ENCODE data around the gene KIAA1671.

The KIAA1671 gene

DNA sequence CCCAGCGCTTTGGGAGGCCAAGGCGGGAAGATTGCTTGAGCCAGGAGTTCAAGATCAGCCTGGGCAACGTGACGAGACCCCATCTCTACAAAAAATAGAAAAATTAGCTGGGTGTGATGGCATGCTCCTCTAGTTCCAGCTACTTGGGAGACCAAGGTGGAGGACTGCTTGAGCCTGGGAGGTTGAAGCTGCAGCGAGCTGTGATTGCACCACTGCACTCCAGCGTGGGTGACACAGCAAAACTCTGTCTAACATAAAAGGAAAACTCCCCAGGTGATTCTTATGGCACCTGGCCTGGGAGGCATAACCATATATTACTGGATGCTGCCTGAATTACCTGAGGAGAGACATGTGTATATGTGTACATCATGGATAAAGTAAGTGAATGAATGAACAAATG is 29.1 kb downstream of the KIAA1671 start:
- DNase-seq (ENCODE audit: low read depth): no peak

DNA sequence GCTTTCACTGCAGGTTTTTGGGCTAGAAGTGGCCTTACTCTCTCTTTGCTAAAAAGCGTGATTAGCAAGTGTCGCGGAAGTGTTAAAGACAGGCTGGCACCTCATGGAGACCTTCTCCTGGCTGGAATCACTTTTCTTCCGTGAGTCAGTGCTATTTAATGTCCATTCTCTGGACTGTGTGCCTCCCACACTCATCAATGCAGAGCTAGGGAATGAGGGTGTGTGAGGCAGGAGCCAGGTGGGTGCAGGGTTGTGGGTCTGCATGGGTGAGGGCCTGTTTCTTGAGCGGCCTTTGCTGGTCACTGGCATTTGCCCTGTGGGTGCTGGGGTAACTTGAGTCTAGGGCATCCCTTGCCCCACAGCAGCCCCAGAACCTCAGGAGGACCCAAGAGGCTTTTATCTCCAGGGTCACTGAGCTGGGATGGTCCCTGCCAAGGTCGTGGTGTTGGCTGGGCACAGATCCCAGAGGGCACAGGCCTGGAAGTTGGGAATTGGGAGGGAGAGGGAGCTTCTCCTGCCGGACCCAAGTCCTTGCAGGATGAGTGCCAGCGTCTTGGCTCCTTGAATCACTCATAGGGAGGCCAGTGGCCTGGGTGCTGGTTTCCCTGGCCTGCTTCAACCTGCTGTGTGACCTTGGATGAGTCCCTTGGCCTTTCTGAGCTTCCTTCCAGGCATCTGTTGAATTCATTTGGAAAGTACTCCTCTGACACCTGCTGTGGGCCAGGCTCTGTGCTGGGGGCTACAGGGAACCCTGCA is 30.0 kb downstream of the KIAA1671 start:
- no peak for DNase-seq (ENCODE audit: low read depth)

DNA sequence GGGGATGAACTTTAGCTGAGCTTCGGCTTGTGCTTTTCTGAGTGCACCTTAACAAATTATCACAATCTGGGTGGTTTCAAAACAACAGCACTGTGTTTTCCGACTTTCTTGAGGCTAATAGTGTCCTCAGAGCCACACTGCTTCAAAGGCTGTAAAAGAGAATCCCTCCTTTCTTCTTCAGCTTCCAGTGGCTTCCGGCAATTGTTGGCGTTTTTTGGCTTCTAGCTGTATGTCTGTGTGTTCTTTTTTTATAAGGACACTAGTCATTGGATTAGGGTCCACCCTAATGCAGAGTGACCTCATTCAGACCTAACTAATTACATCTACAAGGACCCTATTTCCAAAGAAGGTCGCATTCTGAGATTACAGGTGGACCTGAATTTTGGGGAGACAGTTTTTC is 30.6 kb downstream of the KIAA1671 start:
- no peak for DNase-seq (ENCODE audit: low read depth)

DNA sequence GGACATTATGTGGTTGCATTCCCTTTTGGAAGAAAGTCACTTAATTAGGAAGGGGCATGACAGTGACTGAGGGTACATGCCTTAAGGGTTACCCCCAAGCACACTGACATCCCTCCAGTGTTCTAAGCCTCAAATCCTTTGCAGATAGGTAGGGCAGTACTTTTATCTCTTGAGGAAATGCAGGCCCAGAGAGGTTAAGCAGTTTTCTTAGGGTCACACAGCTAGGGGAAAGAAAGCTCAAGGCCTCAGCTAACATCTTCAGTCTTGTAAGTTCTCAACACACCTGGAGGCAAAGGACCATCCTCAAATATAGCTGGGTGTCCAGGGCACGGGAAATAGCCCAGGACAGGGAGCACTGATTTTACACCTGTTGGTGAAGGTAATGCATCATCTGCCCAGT is 31.6 kb downstream of the KIAA1671 start:
- DNase-seq (ENCODE audit: low read depth): no peak

DNA sequence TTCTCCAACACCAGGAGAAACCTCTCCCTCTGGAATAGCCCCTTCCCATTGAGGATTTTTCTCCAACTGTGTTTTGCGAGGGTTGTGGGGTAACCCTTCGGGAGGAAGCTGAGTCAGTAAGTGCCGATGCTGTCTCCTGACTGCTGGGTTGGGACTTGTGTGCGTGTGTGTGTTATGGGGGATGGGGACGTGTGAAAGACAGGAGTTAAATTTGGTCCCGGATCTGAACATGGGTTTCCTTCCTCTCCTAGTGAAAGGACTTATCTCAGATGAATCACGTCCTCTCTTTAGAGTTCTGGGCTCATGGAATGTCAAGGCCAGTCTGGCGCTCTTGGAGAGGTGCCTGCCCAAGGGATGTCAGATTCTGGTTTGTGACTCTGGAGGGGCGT is 33.3 kb downstream of the KIAA1671 start:
- no peak for DNase-seq (ENCODE audit: low read depth)

DNA sequence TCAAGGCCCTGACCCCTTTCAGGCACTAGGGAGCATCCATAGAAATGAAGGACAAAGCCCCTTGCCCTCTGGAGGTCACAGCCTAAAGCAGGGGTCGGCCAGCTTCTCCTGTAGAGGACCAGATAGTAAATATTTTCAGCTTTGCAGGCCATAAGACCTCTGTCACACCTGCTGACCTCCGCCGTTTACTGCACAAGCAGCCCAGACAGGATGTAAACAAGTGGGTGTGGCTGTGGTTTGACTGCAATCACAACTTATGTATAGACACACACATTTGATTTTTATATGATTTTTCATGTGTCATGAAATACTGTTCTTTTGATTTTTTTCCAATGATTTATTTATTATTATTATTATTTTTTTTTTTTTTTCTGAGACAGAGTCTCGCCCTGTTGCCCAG is 34.3 kb downstream of the KIAA1671 start:
- DNase-seq (ENCODE audit: low read depth): no peak

DNA sequence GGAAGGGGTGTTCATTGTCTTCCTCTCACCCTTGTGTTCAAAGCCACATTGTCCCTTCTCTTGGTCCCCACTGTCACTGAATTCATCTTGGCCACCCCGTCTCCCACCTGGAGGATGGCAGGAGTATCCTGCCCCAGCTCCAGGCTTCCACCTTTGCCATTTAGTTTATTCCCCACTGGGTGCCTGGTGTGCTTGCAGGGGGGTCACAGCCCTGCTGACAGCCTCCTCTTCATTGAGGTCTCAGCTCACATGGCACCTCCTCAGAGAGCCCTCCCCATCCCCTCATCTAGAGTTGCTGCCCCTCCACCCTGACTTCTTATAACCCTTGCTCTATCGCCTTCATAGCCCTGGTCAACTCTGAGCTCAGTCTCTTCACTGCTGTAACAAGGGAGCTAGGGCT is 36.6 kb downstream of the KIAA1671 start:
- no peak for DNase-seq (ENCODE audit: low read depth)

DNA sequence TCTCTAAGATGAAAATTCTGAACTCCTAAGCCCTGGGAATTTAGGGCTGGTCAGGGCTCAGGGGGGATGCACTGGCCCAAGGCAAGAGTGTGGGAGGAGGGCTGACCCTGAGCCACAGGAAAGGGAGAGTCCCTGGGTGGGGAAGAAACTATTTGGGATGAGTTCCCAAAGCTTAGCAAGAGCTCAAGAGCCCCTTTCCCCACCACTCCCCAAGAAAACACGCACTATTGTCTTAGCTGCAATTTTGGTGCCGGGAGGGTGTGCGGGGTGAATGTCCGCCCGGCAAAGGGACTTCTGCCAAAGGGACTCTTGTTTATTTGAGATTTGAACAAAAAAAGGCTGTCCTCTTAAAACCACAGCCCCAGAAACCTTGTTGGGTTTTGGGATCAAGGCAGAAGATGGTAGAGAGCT is 37.0 kb downstream of the KIAA1671 start:
- DNase-seq (ENCODE audit: low read depth): no peak

DNA sequence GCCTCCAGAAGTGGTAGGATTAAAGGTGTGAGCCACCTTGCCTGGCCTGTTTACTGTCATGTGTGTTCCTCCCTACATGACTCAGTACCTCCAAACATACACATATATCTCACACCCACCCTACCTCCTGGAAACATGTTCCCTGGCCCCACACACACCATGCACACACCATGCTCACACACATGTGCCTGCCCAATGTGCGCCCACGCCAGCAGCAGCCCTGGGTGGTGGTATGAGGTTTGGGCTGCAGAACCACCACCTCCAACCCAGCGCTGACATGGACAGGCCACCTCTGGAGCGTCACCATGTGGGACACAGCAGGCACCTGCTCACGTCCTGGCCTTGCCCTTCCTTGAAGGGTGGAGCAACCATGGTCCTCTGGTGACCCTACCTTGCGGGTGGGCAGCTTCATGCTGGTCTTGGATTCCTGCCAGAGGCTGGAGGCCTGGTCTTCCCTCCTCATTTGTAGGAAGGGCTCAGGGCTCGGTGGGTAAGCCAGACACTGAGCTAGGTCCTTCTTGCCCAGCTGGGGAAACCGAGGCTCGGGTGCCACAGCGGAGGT is 37.9 kb downstream of the KIAA1671 start:
- no peak for DNase-seq (ENCODE audit: low read depth)

DNA sequence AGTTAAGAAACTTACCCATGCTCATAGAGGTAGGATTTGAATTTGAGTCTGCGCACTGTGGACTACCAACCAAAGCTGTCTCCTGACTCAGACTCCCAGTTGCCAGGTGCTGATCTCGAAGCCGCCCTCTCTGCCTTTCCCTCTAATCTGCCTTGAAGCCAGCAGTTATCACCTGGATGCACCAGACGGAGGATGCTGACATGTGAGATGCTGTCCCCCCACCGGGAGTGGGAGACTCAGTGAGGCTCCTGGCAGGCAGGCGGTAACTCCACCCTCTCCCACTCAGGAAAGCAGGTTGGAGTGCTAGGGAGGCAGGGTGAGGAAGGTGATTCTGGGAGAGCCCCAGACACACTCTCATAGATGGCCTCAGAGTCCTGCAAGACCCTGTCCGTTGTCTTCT is 40.4 kb downstream of the KIAA1671 start:
- no peak for DNase-seq (ENCODE audit: low read depth)

DNA sequence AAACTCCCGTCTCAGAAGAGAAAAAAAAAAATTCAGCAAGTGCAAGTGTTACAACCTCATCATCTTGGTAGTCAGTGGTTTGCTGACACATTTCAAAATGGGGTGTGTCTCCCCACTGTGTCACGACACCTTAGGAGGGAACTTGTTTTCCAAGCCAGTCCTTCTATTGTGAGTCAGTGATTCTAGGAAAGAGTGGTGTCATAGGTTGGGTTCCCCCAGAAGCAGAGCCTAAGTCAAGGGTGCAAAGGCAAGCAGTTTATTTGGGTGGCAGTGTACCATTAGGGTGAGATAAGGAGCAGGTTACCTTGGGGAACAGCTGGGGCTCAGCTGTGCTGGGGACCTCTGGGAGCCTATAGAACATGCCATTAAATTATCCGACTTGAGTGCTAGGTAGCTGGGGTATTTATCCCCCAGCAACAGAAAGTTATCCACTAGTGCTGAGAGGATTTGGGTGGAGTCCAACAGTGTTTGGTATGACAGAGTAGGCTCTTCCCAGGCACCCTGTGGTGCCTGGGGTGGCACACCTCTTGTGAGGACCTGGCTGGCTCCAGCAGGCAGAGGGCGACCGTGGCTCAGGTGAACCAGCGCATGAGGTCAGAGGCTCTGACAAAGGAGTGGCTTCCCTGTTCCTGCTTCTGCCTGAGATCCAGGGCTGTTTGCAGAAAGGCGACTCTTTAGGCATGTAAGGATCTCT is 41.7 kb downstream of the KIAA1671 start:
- no peak for DNase-seq (ENCODE audit: low read depth)

DNA sequence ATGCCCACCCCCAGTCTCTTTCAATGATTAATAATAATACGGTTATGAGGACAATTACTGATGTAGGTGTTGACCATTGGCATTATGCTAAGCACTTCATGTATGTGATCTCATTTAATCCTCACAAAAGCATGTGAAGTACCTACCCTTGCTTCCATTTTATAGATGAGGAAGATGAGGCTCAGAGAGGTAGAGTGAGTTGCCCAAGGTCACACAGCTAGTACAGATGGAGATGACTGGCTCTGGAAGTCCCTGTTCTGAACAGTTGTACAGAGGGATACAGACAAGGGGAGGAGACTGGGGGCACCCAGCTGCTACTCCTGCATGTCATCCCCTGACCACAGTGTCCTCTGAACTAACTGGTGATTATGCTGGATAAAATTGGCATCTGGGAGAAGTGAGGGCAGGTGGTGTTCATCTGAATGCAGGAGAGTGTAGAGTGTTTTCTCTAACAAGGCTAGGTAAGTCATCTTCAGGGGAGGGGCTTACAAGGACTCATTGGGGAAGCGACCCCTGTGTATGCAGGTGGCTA is 43.2 kb downstream of the KIAA1671 start:
- no peak for DNase-seq (ENCODE audit: low read depth)

DNA sequence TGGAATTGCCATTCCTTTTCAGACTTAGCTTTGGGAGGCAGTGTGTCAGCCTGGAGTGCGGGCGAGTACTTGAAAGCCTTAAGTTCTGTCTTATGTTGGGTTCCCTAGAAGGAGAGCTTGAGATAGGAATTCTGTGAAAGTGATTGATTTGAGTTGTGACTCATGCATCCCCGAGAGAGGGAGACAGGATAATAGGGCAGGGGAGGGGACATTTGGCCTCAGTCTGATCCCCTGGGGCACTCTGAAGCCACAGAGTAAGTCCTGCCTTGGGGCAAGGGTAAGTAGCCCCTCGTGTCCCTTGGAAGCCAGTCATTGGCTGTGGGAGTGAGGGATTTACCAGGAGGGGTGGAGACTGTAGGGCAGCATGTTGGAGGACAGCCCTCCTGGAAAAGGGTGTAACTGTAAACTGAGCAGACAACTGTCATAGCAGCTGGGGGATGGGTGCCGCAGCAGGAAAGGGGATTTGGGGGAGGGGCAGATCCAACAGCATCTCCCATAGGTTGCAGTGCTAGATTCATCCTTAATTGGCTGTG is 44.0 kb downstream of the KIAA1671 start:
- DNase-seq (ENCODE audit: low read depth): no peak

DNA sequence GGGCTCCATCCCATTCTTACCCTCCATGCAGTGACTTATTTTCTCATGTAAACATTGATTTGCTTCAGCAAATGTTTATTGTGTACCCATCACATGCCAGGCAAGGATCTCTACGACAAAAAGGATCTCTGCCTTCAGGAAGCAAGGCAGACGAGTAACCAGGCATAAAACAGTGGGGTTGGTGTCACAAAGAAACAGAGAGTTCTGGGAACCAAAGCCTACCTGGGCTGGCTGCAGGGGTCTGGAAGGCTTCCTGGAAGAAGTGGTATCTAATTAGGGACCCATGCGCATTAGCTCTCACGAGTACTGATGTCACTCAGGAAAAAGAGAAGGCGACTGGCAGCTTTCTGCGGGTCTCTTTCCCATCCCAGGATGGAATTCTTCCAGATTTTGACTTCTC is 44.5 kb downstream of the KIAA1671 start:
- DNase-seq (ENCODE audit: low read depth): no peak

DNA sequence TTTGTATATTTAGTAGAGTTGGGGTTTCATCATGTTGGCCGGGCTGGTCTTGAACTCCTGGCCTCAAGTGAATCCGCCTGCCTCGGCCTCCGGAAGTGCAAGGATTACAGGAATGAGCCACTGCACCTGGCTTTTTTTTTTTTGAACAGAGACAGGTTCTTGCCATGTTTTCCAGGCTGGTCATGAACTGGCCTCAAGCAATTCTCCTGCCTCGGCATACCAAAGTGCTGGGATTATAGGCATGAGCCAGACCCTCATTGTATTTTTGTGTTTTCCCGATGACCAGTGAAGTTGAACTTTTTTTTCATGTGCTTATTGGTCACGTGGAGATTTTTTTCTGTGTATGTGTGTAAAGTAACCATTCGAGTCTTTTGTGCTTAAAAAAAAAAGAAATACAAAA is 48.2 kb downstream of the KIAA1671 start:
- DNase-seq (ENCODE audit: low read depth): no peak

DNA sequence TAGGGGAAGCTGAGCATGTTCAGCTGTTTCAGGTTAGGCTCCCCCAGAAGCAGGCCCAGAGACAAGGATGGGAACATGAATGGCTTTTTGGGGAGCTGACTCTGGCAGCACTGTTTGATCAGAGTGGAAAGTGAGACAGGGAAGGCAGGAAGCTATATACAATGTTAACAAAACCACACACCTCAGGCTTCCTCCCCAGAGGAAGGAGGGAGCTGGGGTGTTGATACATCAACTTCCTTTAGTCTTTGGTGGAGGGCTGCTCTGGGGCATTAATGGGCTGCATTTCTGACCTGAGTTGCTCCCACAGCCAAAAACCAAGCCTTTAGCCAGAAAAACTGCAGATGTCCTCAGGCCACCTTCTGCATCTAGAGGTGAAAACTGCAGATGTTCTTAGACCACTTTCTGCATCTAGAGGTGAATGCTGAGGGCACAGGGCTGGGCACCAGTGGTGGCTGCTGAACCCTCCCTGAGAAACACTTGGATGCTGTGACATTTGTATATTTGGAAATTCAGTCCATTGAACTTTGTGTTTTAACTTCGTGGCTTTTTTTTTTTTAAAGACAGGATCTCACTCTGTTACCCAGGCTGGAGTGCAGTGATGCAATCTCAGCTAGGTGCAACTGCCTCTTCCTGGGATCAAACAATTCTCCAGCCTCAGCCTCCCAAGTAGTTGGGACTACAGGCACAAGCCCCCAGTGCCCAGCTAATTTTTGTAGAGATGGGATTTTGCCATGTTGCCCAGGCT is 49.9 kb downstream of the KIAA1671 start:
- no peak for DNase-seq (ENCODE audit: low read depth)

DNA sequence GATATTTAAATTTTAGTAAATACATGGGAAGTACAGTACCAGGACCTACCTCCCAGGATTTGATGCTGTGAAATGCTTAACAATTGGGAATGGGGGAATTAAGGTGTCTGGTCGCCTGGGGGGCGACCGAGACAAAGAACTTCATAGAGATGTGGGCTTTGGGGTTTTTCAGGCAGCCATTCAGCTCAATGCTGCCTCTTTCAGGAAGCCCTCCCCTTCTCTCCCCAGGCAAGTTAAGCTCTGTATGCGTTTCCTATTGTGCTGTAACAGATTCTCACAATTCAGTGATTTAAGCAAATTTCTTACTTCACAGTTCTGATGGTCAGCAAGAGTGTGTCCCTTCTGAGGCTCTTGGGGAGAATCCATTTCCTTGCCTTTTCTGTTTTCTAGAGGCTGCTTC is 53.8 kb downstream of the KIAA1671 start:
- no peak for DNase-seq (ENCODE audit: low read depth)

DNA sequence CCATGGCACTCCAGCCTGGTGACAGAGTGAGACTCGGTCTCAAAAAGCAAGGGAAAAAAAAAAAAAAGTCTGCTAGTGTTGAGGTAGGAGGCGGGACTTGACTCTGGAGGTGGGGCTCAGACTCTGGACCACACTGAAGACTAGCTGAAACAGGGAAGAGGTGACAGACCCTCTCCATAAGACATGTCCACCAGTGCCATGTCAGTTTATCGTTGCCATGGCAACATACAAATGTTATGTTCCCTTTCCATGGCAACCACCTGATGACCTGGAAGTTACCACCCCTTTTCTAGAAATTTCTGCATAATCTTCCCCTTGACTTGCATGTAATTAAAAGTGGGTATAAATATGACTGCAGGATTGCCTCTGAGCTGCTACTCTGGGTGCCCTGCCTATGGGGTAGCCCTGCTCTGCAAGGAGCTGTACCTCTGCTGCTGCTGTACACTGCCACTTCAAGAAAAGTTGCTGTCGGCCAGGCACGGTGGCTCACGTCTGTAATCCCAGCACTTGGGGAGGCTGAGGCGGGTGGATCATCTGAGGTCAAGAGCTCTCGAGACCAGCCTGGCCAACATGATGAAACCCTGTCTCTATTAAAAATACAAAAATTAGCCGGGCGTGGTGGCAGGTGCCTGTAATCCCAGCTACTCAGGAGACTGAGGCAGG is 55.1 kb downstream of the KIAA1671 start:
- DNase-seq (ENCODE audit: low read depth): no peak

DNA sequence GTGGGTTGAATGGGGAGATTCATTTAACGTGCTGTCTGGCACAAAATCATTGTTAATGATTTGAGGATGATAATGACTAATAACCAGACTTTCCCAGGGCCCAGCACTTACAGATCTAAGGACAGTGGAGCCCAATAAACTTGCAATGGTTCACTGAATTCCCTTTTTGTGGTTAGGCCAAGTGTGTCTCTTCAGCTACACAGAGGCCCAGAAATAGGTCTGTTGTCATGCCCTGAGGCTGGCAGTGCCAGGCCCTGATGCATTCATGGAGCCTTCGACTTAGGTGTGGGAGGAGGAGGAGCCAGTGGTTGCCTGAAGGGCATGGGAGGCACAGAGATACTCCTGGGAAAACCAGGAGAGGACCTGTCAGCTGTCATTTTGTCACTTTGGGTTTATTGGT is 56.1 kb downstream of the KIAA1671 start:
- DNase-seq (ENCODE audit: low read depth): no peak

DNA sequence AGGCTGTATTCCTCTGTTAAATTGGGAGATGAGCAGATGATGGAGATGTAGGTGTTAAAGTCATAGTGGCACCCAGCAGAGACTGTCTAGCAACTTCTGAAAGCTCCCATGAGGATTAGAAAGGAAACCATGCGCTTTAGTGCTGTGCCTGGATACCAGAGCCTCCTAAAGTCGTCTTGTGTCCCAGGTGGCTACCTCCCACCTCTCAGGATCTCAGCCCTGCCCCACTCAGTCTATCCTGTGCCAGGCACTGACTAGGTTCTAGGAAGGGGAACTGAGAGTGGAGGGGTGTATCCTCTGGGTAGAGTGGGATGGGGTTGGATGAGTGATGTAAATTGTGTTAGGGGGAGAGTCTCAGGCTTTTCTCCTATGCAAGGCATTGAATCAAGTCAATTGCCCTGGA is 60.2 kb downstream of the KIAA1671 start:
- no peak for DNase-seq (ENCODE audit: low read depth)

DNA sequence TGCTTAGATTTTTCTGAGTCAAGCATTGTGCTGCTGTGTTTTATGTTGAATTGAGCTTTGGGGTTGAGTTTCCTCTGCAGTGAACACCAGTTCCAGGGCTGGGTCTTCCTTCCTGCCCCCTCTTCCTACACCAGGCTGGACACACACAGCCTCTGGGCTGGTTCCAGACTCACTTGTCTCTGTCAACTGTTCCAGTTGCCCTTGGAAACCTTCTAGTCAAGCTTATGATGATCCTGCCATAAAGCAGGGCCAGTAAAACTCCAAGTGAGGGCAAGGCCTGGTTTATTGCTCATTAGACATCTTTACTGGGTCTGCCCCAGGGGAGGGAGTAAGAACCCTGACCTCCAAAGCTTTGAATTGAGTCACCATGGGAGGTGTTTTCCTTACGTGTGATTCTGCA is 61.1 kb downstream of the KIAA1671 start:
- no peak for DNase-seq (ENCODE audit: low read depth)

Measured in GM04503 (cell line).